GM18508 (cell line): ENCODE results near the gene HMGB3.

Source experiments
- ATAC-seq: cut with Tn5 transposase; IDR thresholded peaks from one replicate; pipeline ENCODE4 v1.9.1; 2021; ENCODE audit warnings: moderate number of reproducible peaks; ENCODE audit not compliant: insufficient read depth, unreplicated experiment

The HMGB3 gene

DNA sequence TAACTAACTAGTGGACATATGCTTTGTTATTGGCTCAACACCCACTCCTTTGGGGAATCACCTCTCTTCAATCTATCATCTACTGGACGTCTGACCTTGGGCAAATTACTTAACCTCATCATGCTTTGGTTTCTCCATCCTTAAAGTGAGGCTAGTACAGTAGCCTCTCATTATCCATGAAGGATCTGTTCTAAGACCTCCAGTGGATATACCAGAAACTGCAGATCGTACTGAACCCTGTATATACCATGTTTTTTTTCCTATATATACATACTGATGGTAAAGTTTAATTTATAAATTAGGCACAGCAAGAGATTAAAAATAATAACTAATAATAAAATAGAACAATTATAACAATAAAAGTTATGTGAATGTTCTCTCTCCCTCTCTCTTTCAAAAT lies 56.2 kb downstream of the HMGB3 start:
- ATAC-seq, result no peak
